22Rv1 (cell line): ENCODE data around the gene PNMA8A.

Source experiments
- CTCF ChIP-seq: fragments of 450-650 bp; IDR thresholded peaks from 2 replicates; pipeline ENCODE4 v1.5.1; 2017; ENCODE audit warnings: mild to moderate bottlenecking
- ZFX ChIP-seq: fragments of 450-650 bp; IDR thresholded peaks from 2 replicates; pipeline ENCODE4 v1.6.1; 2017; ENCODE audit warnings: antibody characterized with exemption, borderline replicate concordance

- TF ChIP-seq CTCF, result no peak
- no peak for TF ChIP-seq ZFX
Measured at GRCh38 chr19:46429999-46430398, 41.4 kb downstream of the PNMA8A start.
